ENCODE measurements around the gene MACROD2. TPM values are rescaled to one million over a fixed set of nuclear protein-coding genes. Genes with fewer than 3 reads are reported as not detected.

MACROD2 gene
- total and polyA plus RNA-seq, 8 donors: 0.78 to 31.3 (median 10.9) TPM; not detected in 1

DNA sequence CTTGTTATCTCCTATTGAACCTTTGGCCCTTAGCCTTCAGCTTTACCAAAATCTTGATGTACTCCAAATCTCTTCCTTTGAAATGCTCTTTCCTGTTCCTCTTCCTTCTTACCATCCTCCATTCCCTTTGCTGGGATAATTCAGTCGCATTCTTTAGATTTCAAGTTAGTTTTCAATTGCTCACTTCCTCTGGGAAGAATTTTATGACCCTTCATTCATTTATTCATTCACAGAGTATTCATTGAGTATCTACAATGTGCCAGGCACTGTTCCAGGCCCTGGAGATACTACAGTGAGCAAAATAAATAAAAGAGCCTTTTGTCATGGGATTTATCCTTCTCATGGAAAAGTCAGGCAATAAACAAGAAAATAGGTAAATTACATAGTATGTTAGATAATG is 890.3 kb downstream of the MACROD2 start:
- no peak for DNase-seq
- 84 to 100% (median 86%) methylated on average over 1 of the region's 1 CpG for WGBS, 5 donors
- intact Hi-C loops (cut with DNase I; ENCODE audit: low total_unique reads): no loop called here

DNA sequence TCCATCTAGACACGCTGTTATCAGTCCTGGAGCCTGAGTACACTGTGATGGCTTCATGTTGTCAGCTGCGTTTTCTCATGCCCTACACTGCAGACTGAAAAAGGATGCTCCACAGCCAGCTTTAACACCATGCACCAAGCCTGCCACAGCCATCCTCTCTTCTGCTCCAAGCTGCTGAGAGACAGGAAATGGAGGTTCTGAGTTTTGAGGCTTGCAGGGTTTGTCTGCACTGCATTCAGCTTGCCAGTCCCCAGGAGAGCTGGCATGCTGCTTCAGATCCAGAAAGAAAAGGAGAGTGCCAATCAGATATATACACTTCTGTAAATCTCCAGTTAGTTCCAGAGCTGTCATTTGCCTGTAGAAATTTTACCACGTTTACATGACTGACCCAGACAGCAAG is 892.8 kb downstream of the MACROD2 start:
- H3K9me3 ChIP-seq: no peaks in the 10 kb centered on the region
- no peak overlapping the region for H3K27ac ChIP-seq
- H3K36me3 ChIP-seq: no peaks in the 10 kb centered on the region
- 40 to 69% (median 60%) methylated on average over 3 of the region's 3 CpGs for WGBS, 5 donors
- H3K4me3 ChIP-seq: no peak overlapping the region
- no peak for DNase-seq
- H3K4me1 ChIP-seq: peaks cover 0 to 6% (median 2%) of the 10 kb centered on the region in 4 donors
- H3K27me3 ChIP-seq: no peaks in the 10 kb centered on the region
- intact Hi-C loops (cut with DNase I; ENCODE audit: low total_unique reads): no loop called here
- no peak for TF ChIP-seq POLR2AphosphoS5 (IDR thresholded peaks at IDR 0.05)
- no peak for TF ChIP-seq POLR2A (IDR thresholded peaks at IDR 0.05)
- TF ChIP-seq, protein P1, sequence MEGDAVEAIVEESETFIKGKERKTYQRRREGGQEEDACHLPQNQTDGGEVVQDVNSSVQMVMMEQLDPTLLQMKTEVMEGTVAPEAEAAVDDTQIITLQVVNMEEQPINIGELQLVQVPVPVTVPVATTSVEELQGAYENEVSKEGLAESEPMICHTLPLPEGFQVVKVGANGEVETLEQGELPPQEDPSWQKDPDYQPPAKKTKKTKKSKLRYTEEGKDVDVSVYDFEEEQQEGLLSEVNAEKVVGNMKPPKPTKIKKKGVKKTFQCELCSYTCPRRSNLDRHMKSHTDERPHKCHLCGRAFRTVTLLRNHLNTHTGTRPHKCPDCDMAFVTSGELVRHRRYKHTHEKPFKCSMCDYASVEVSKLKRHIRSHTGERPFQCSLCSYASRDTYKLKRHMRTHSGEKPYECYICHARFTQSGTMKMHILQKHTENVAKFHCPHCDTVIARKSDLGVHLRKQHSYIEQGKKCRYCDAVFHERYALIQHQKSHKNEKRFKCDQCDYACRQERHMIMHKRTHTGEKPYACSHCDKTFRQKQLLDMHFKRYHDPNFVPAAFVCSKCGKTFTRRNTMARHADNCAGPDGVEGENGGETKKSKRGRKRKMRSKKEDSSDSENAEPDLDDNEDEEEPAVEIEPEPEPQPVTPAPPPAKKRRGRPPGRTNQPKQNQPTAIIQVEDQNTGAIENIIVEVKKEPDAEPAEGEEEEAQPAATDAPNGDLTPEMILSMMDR (IDR thresholded peaks at IDR 0.05): no peak
- TF ChIP-seq EP300 (IDR thresholded peaks at IDR 0.05): no peak

More for the DNA sequence above, 890.3 kb downstream of the MACROD2 start:
- Histone ChIP-seq H3K27ac (no peak overlapping the region), H3K36me3 (no peaks in the 10 kb centered on the region), H3K27me3 (no peaks in the 10 kb centered on the region), H3K4me1 (peaks cover 0 to 6% (median 0%) of the 10 kb centered on the region in 4 donors), H3K4me3 (no peak overlapping the region), H3K9me3 (no peaks in the 10 kb centered on the region)
- TF ChIP-seq POLR2A (IDR thresholded peaks at IDR 0.05): no peak
- no peak for TF ChIP-seq POLR2AphosphoS5 (IDR thresholded peaks at IDR 0.05)
- TF ChIP-seq EP300 (IDR thresholded peaks at IDR 0.05): no peak
- TF ChIP-seq, protein P1 (IDR thresholded peaks at IDR 0.05): no peak

DNA sequence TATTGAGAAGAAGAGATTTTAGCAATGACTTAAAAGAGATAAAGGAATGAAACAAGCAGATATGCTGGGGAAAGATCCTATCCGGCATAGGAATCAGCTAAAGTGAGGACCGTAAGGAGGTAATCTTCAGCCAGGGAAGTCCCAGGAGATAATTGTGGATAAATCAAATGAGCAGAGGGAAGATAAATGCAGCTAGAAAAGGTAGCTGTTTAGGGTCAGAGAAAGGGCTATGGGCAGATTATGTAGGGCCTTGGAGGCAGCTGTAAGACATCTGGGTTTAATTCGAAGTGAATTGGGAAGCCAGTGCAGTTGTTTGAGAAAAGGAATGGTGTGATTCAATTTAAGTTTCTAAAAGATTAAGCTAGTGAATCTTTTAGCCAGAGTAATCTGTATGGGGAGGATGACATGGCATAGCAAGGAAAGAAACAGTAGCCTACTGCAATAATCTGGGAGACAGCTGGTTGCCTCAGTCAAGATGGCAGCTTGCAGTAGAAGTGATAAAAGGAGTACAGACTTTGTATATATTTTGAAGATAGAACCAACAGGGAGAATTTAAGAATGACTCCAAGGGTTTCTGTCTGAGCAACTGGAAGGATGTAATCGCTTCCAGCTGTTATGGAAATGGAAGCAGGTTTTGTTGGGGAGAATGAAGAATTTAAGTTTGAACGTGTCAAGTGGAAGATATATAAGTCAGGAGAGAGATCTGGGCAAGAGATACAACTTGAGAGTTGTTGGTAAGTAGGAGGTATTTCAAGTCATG is 894.4 kb downstream of the MACROD2 start:
- Histone ChIP-seq H3K4me1 (peaks cover 0 to 6% (median 2%) of the 10 kb centered on the region in 4 donors), H3K27me3 (no peaks in the 10 kb centered on the region), H3K9me3 (no peaks in the 10 kb centered on the region), H3K27ac (no peak overlapping the region), H3K36me3 (no peaks in the 10 kb centered on the region), H3K4me3 (no peak overlapping the region)
- DNase-seq: no peak
- WGBS, 5 donors: 81 to 88% (median 86%) methylated on average over 5 of the region's 5 CpGs
- TF ChIP-seq, protein P1 (IDR thresholded peaks at IDR 0.05): no peak
- no peak for TF ChIP-seq POLR2A (IDR thresholded peaks at IDR 0.05)
- TF ChIP-seq EP300 (IDR thresholded peaks at IDR 0.05): no peak
- no peak for TF ChIP-seq POLR2AphosphoS5 (IDR thresholded peaks at IDR 0.05)
- intact Hi-C loops (cut with DNase I; ENCODE audit: low total_unique reads): no loop called here

DNA sequence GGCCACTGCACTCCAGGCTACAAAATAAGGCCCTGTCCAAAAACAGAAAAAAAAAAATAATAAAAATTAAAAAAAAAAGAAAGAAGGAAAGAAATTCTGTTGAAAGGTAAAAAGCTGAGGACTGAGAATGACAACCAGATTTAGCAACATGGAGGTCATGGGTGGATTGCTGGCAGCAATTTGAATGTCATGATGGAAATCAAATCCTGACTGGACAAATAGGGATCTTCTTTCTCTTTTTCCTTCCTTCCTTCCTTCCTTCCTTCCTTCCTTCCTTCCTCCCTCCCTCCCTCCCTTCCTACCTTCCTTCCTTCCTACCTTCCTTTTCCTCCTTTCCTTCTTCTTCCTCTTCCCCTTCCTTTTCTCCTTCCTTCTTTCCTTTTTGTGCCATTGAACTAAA is 895.4 kb downstream of the MACROD2 start:
- Histone ChIP-seq H3K36me3 (no peaks in the 10 kb centered on the region), H3K4me3 (no peak overlapping the region), H3K27ac (no peak overlapping the region), H3K27me3 (no peaks in the 10 kb centered on the region), H3K9me3 (no peaks in the 10 kb centered on the region), H3K4me1 (peaks cover 0 to 6% (median 2%) of the 10 kb centered on the region in 4 donors)
- intact Hi-C loops (cut with DNase I; ENCODE audit: low total_unique reads): no loop called here
- TF ChIP-seq EP300 (IDR thresholded peaks at IDR 0.05) (no peak), POLR2A (IDR thresholded peaks at IDR 0.05) (no peak), POLR2AphosphoS5 (IDR thresholded peaks at IDR 0.05) (no peak)
- TF ChIP-seq, protein P1 (IDR thresholded peaks at IDR 0.05): no peak
- DNase-seq: no peak
